ENCODE results near the gene RNF44.

DNA sequence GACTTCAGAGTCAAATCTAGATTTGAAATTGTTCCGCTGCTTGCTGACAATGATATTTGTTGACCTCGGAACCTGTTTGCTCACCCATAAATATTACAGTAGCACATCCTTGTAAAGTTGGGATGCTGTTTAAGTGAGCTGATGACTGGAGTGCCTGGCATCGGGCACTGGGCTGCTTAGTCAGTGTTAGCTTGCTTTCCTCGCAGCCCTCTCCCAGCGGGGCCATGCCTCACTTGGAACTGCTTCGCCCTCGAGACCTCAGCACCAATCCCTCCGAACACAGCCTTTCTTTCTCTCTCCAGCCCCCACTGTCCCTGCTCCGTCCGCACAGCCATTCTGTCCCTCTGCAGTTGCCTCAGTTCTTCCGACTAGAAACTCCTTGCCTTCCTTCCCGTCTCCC is 23.4 kb downstream of the RNF44 start:
- TF ChIP-seq, protein P1, sequence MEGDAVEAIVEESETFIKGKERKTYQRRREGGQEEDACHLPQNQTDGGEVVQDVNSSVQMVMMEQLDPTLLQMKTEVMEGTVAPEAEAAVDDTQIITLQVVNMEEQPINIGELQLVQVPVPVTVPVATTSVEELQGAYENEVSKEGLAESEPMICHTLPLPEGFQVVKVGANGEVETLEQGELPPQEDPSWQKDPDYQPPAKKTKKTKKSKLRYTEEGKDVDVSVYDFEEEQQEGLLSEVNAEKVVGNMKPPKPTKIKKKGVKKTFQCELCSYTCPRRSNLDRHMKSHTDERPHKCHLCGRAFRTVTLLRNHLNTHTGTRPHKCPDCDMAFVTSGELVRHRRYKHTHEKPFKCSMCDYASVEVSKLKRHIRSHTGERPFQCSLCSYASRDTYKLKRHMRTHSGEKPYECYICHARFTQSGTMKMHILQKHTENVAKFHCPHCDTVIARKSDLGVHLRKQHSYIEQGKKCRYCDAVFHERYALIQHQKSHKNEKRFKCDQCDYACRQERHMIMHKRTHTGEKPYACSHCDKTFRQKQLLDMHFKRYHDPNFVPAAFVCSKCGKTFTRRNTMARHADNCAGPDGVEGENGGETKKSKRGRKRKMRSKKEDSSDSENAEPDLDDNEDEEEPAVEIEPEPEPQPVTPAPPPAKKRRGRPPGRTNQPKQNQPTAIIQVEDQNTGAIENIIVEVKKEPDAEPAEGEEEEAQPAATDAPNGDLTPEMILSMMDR (IDR thresholded peaks at IDR 0.05; ENCODE audit: insufficient read depth, low read length, poor library complexity, severe bottlenecking) = no peak
- no peak for TF ChIP-seq EZH2phosphoT487 (conservative IDR thresholded peaks at IDR 0.05; ENCODE audit: low read length)

Measured in SU-DHL-6 (cell line).